NB4 (cell line): ENCODE measurements around the gene CNKSR3.

Source experiments
- TF ChIP-seq, protein P1 (sequence below): IDR thresholded peaks from one replicate; pipeline ENCODE4 v1.5.1; 2012; ENCODE audit warnings: low read depth, low read length
- TF ChIP-seq, protein P2 (sequence below): IDR thresholded peaks from 2 replicates; pipeline ENCODE4 v1.6.1; 2011; ENCODE audit warnings: low read depth, low read length

DNA sequence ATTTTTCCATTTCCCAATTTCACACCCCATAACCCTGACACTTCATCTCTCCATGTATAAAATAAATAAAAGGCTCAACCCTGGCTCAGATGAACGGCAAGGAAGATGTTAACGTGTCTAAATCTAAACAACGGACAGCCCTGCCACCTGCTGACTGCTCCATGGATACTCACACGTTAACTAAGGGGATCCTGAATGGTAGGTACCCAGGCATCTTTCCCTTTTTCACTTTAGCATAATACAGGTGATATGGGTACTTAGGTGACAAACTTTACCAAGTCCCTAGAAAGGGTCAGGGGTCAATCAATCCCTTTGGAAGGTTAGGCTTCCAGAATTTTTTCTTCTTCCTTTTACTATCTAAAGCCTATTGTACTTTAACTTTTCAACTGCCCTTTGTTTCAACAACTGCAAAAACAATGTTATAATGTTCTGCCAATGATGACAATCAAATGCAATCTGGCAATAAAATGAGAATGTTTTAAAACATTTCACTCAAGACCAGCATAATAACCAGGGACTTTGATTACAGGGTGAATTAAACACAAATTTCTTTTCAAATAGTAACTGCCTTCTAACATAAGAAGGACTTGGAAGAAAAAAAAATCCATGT lies 101.5 kb downstream of the CNKSR3 start:
- TF ChIP-seq, protein P1, sequence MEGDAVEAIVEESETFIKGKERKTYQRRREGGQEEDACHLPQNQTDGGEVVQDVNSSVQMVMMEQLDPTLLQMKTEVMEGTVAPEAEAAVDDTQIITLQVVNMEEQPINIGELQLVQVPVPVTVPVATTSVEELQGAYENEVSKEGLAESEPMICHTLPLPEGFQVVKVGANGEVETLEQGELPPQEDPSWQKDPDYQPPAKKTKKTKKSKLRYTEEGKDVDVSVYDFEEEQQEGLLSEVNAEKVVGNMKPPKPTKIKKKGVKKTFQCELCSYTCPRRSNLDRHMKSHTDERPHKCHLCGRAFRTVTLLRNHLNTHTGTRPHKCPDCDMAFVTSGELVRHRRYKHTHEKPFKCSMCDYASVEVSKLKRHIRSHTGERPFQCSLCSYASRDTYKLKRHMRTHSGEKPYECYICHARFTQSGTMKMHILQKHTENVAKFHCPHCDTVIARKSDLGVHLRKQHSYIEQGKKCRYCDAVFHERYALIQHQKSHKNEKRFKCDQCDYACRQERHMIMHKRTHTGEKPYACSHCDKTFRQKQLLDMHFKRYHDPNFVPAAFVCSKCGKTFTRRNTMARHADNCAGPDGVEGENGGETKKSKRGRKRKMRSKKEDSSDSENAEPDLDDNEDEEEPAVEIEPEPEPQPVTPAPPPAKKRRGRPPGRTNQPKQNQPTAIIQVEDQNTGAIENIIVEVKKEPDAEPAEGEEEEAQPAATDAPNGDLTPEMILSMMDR, result no peak
- TF ChIP-seq, protein P2, sequence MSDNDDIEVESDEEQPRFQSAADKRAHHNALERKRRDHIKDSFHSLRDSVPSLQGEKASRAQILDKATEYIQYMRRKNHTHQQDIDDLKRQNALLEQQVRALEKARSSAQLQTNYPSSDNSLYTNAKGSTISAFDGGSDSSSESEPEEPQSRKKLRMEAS, result no peak
